Esophagus squamous epithelium (tissue), 4 donors: ENCODE measurements around the gene SMYD2.

Experiments used
- CTCF ChIP-seq, 6 experiments: fragments of 450-650 bp in 4 of 6; fragments of 200-600 bp in 2 of 6; sonication (generic) in 2 of 6; IDR thresholded peaks; one replicate each; pipeline ENCODE4 v1.5.1; 2016 to 2019; ENCODE audit warnings: antibody characterized with exemption in 6 of 6, mild to moderate bottlenecking in 4 of 6, moderate library complexity in 4 of 6
- POLR2A ChIP-seq, 4 donors: fragments of 450-650 bp; IDR thresholded peaks; one replicate each; pipeline ENCODE4 v1.6.1; 2017; ENCODE audit warnings: antibody characterized with exemption in 4 of 4, mild to moderate bottlenecking in 4 of 4, moderate library complexity in 3 of 4

- no peak for TF ChIP-seq CTCF (IDR thresholded peaks at IDR 0.05)
- no peak for TF ChIP-seq POLR2A (IDR thresholded peaks at IDR 0.05)
Measured at GRCh38 chr1:214360525-214361164, 79.7 kb downstream of the SMYD2 start.
